Dendritic cell treated with granulocyte-macrophage colony-stimulating factor and Interleukin-4, amounts not matched to agents 40 ng/mL and 50 ng/mL, for 4 days (primary cell): ENCODE results near the gene ZNF143.
"Not testable (repeated sequence)": the region's sequence is repeated elsewhere in the genome, so short reads cannot be mapped to it uniquely, and the experiment has no call there.

Experiments
- H3K27ac Mint-ChIP-seq: one replicate; pipeline ENCODE4 v1.8.0; 2022; ENCODE audit warnings: mild to moderate bottlenecking, mixed read lengths
- H3K27me3 Mint-ChIP-seq: one replicate; pipeline ENCODE4 v1.8.0; 2022; ENCODE audit warnings: mild to moderate bottlenecking, mixed read lengths
- H3K36me3 Mint-ChIP-seq: one replicate; pipeline ENCODE4 v1.8.0; 2022; ENCODE audit warnings: low read depth, mixed read lengths
- H3K4me1 Mint-ChIP-seq: one replicate; pipeline ENCODE4 v1.8.0; 2022; ENCODE audit warnings: low read depth, mixed read lengths
- H3K4me3 Mint-ChIP-seq: one replicate; pipeline ENCODE4 v1.8.0; 2022; ENCODE audit warnings: mild to moderate bottlenecking, moderate library complexity, mixed read lengths
- H3K9me3 Mint-ChIP-seq: one replicate; pipeline ENCODE4 v1.8.0; 2022; ENCODE audit warnings: mixed read lengths
- intact Hi-C: fragments of 100-400 bp; cut with micrococcal nuclease; formaldehyde crosslinking; loops from one replicate; pipeline ENCODE4 v1.15.0; 2022

ZNF143 gene

GRCh38 chr11:9514576-9514975 lies 53.8 kb downstream of the ZNF143 start:
- H3K9me3 Mint-ChIP-seq = not testable (repeated sequence)

GRCh38 chr11:9516113-9516512 lies 55.3 kb downstream of the ZNF143 start:
- Mint-ChIP-seq H3K36me3 (peaks cover 83% of the 10 kb centered on the region), H3K4me3 (no peak overlapping the region), H3K4me1 (peaks cover 18% of the 10 kb centered on the region), H3K27ac (no peak overlapping the region), H3K9me3 (no peaks in the 10 kb centered on the region), H3K27me3 (no peaks in the 10 kb centered on the region)
- intact Hi-C loops = no loop called here

More at GRCh38 chr11:9514576-9514975, 53.8 kb downstream of the ZNF143 start:
- H3K27ac Mint-ChIP-seq, intact Hi-C loops, H3K27me3 Mint-ChIP-seq, H3K4me3 Mint-ChIP-seq: not testable (repeated sequence)
- Mint-ChIP-seq H3K36me3 (peaks cover 94% of the 10 kb centered on the region), H3K4me1 (peaks cover 21% of the 10 kb centered on the region)

- H3K27ac Mint-ChIP-seq = no peak overlapping the region
These were observed 58.1 kb downstream of the ZNF143 start for GRCh38 chr11:9518835-9519410.

DNA sequence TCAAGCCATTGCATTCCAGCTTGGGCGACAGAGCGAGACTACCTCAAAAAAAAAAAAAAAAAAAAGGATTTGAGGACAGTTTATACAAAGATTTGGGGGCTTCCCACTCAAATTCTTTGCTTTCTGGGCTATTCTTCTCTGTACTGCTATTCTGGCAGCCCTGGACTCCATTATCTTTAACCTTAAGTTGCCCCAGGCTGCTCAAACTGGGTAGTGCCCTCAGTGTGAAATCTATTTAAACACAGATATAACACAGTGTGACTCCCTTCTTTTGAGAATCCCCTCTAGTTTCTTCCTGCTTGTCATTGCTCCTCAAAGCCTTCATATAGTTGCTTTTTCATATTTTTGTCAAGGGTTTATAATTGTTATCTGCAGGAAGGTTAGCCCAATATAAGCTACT lies 63.2 kb downstream of the ZNF143 start:
- H3K36me3 Mint-ChIP-seq = peaks cover 79% of the 10 kb centered on the region
- intact Hi-C loops = no loop called here
- H3K27me3 Mint-ChIP-seq = no peaks in the 10 kb centered on the region
- no peak overlapping the region for H3K27ac Mint-ChIP-seq
- no peaks in the 10 kb centered on the region for H3K9me3 Mint-ChIP-seq
- H3K4me1 Mint-ChIP-seq = no peaks in the 10 kb centered on the region
- no peak overlapping the region for H3K4me3 Mint-ChIP-seq

More at GRCh38 chr11:9518835-9519410, 58.1 kb downstream of the ZNF143 start:
- H3K27me3 Mint-ChIP-seq = no peaks in the 10 kb centered on the region
- H3K4me1 Mint-ChIP-seq = peaks cover 8% of the 10 kb centered on the region
- intact Hi-C loops = no loop called here
- no peak overlapping the region for H3K4me3 Mint-ChIP-seq
- peaks cover 78% of the 10 kb centered on the region for H3K36me3 Mint-ChIP-seq
- H3K9me3 Mint-ChIP-seq = no peaks in the 10 kb centered on the region

DNA sequence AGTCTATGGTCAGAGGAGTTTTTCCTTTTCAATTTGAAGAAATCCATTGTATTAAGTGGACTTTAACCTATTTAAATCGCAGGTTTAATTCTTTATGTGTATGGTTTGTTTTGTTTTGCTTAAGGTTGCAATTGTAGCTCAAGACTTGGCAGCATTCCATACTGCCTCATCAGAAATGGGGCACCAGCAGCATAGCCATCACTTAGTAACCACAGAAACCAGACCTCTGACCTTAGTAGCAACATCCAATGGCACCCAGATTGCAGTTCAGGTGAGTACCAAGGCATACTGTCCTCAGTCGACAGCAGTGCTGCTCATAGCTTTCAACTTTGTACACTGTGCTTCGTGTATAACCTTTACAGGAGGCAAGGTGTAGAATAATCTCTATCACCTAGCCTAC lies 64.3 kb downstream of the ZNF143 start:
- H3K27ac Mint-ChIP-seq = no peak overlapping the region
- no peak overlapping the region for H3K4me3 Mint-ChIP-seq
- peaks cover 77% of the 10 kb centered on the region for H3K36me3 Mint-ChIP-seq
- no peaks in the 10 kb centered on the region for H3K27me3 Mint-ChIP-seq
- H3K4me1 Mint-ChIP-seq = no peaks in the 10 kb centered on the region
- no peaks in the 10 kb centered on the region for H3K9me3 Mint-ChIP-seq
- intact Hi-C loops = no loop called here

DNA sequence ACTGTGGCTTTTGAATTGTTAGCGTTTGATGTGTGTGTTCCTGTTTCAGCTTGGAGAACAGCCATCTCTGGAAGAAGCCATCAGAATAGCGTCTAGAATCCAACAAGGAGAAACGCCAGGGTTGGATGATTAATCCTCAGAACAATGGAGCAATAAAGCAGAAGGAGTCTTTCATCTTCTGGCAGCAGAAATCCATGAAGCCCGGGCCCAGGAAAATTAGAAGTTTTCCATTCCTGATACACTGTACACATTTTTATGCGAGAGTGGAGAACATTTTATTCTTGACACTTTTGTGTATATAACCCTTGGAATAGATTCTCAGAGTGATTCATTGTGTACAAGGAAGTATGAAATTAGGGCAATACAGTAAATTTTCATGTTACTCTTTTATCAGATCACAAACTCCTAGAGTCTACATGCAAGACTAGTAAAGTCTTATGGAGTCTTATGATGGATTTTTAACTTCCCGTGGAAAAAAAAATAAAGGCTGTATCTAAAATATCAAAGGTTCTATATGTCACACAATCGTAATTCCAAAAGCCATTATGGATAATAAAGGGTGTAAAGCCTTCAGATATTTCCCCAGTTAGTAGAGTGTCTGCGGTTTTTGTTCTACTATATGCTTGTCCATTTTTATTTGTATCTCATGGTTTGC lies 66.8 kb downstream of the ZNF143 start:
- Mint-ChIP-seq H3K36me3 (peaks cover 59% of the 10 kb centered on the region), H3K4me1 (no peaks in the 10 kb centered on the region), H3K4me3 (no peak overlapping the region), H3K27me3 (no peaks in the 10 kb centered on the region), H3K27ac (no peak overlapping the region), H3K9me3 (no peaks in the 10 kb centered on the region)
- intact Hi-C loops = no loop called here

- no peak overlapping the region for H3K27ac Mint-ChIP-seq
- H3K9me3 Mint-ChIP-seq = no peaks in the 10 kb centered on the region
- H3K4me1 Mint-ChIP-seq = no peaks in the 10 kb centered on the region
- no peaks in the 10 kb centered on the region for H3K27me3 Mint-ChIP-seq
- intact Hi-C loops = no loop called here
- H3K4me3 Mint-ChIP-seq = no peak overlapping the region
- H3K36me3 Mint-ChIP-seq = peaks cover 54% of the 10 kb centered on the region
These were observed 67.3 kb downstream of the ZNF143 start for GRCh38 chr11:9528136-9528501.

DNA sequence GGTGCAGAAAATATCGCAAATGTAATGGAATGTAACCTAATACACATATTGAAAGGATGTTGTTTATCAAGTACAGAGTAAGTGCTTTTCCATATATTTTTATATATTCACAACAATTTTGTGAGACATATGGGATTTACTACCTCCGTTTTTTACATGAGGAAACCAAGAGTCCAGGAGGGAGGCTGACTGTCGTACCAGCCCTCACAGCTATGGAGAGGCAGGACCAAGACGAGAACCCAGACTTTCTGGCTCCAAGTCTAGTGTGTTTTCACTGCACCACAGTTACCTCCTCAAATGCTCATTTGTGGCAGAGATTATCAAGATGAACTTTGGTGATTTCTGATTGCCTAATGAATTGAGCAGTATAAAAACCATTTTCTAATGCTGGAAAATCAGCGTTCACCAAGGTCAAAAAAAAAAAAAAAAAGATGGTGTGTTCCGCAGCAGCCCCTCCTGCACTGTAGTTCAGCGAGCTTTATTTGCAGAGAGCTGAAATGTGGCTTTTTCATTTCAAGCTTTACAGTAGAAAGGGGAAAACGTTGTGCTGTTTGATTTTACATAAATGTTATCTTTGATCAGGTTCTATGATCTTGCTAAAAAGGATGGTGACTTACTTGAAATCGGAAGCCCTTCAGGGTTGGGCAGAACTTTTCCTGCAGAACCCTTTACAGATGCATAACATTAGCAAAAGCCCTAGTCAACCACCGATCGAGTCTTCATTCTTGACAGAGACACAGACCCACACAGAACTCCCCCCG lies 67.9 kb downstream of the ZNF143 start:
- H3K36me3 Mint-ChIP-seq = peaks cover 50% of the 10 kb centered on the region
- no peak overlapping the region for H3K4me3 Mint-ChIP-seq
- H3K4me1 Mint-ChIP-seq = no peaks in the 10 kb centered on the region
- intact Hi-C loops = no loop called here
- H3K27ac Mint-ChIP-seq = no peak overlapping the region
- no peaks in the 10 kb centered on the region for H3K27me3 Mint-ChIP-seq
- H3K9me3 Mint-ChIP-seq = no peaks in the 10 kb centered on the region

DNA sequence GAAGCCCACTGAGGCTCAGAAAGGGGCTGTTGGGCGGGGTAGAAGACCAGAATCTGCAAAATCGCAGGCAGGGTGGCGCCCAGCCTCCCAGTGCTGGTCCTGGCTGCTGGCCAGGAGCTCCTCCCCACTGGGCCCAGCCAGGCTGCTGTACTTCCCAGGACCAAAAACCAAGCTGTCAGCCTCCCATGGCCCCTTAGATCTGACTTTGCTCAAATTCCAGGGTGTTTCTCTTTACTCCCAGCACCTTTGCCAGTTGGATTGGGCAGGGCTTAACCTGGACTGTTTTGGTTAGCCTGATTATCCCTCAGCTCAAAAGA lies 68.5 kb downstream of the ZNF143 start:
- no peak overlapping the region for H3K27ac Mint-ChIP-seq
- H3K4me1 Mint-ChIP-seq = no peaks in the 10 kb centered on the region
- no peaks in the 10 kb centered on the region for H3K27me3 Mint-ChIP-seq
- no peaks in the 10 kb centered on the region for H3K9me3 Mint-ChIP-seq
- peaks cover 47% of the 10 kb centered on the region for H3K36me3 Mint-ChIP-seq
- no peak overlapping the region for H3K4me3 Mint-ChIP-seq
- intact Hi-C loops = no loop called here

DNA sequence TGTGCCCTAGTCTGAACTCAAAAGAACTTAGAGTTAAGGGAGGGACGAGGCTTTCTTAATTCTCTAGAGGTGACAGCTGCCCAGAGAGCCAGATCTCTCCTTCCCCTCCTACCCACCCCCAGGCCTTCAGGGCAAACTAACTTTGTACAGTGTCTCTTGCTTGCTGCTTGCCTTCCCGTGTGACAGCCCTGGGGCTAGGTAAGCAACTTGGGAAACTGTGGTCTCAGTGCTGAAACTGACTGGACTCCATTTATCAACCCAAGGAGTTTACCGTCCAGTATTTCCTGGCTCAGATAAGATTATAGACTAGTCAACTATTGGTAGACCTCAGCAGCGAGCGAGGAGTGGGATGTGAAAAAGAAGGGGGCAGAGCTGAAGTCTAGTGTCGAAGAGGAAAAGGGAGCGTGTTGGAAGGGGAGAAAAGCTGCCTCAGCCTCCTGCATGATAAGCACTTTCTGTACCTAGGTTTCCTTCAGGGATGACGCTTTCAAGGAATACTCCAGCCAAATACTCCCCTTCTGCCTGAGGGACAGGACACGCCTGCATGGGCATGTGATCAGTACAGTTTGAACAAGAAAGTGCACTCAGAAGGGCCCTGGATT lies 69.3 kb downstream of the ZNF143 start:
- no peaks in the 10 kb centered on the region for H3K4me1 Mint-ChIP-seq
- intact Hi-C loops = no loop called here
- H3K27ac Mint-ChIP-seq = no peak overlapping the region
- H3K36me3 Mint-ChIP-seq = peaks cover 38% of the 10 kb centered on the region
- H3K27me3 Mint-ChIP-seq = no peaks in the 10 kb centered on the region
- H3K4me3 Mint-ChIP-seq = no peak overlapping the region
- H3K9me3 Mint-ChIP-seq = no peaks in the 10 kb centered on the region

DNA sequence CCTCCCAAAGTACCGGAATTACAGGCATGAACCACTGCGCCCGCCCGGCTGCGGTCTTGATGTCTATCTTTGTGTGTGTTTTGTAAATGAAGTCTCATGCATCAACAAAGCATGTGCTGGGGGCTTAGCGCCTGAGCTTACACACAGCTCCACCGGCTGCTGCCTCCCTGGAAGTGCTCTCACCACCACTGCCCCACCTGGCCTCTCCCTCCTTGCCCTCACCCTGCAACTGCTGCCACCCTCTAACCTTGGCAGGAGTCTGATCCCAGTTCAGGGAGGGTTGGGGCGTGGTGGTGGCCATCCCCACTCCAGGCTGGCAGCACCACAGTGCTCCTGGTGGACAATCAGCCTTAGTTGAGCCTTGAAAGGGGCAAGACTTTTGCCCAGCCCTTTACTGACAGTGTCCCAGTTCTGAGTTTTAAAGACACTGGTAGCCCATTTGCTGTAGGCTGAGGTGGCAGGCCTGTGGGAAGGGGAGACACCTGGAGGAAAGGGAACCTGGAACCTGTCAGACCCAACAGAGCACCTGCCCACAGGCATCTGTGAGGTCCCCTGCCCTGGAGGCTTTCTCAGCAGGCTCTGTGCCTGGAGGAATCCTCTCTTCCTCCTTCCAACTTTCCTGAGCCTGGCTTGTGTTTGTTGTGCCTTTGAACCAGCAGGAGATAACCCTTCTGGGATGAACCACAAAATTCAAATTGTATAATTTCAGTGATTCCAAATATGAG lies 70.3 kb downstream of the ZNF143 start:
- Mint-ChIP-seq H3K9me3 (no peaks in the 10 kb centered on the region), H3K4me3 (no peak overlapping the region), H3K36me3 (peaks cover 29% of the 10 kb centered on the region), H3K27me3 (no peaks in the 10 kb centered on the region), H3K4me1 (no peaks in the 10 kb centered on the region), H3K27ac (no peak overlapping the region)
- intact Hi-C loops = no loop called here

DNA sequence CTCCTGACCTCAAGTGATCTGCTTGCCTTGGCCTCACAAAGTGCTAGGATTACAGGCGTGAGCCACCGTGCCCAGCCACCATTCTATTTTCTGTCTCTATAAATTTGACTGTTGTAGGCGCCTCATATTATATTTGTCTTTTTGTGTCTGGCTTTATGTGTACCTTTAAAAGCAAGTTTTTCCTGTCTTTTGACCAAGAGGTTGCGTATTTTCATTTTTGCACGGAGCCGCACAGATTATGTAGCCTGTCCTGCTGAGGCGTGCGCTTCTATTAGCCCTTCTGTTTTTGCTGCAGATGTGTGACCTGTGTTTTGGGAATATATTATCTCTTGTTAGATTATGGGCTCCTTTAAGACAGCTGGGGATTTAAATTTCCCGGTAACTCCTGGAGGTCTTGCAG lies 72.2 kb downstream of the ZNF143 start:
- Mint-ChIP-seq H3K36me3 (peaks cover 10% of the 10 kb centered on the region), H3K4me3 (no peak overlapping the region), H3K4me1 (no peaks in the 10 kb centered on the region), H3K27ac (no peak overlapping the region), H3K27me3 (no peaks in the 10 kb centered on the region), H3K9me3 (no peaks in the 10 kb centered on the region)
- intact Hi-C loops = no loop called here

DNA sequence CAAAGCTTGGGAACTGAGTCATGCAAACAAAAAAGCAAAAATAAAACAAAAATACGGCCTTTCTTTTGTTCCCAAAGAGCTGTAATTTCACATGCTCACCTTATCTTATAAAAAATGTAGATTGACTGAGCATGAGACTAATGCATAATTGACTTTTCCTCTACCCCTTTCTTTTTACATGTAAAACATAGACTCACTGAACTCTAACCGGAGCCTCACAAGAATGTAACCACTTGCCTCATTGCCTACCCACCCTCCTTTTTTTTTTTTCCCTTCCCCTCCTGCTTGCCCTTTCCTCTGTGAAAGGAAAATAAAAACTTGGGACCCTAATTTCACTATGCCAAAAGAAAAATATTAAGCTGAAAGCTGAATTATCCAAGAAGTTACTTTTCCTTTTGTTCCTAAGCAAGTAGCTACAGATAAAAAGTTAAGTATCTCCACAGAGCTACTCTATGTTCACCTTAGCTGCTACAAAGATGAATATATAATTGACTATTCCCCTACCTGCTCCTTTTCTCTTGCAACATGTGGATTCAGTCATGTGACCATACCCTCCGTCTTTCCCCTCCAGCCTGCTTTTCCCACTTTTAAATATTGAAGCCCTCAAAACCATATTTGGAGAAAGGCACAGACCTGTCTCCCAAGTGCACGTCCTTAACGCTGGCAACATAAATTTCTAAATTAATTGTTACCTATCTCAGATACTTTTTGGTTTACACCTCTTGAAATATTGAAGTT lies 73.1 kb downstream of the ZNF143 start:
- intact Hi-C loops = no loop called here
- H3K9me3 Mint-ChIP-seq = no peaks in the 10 kb centered on the region
- H3K4me1 Mint-ChIP-seq = no peaks in the 10 kb centered on the region
- no peak overlapping the region for H3K4me3 Mint-ChIP-seq
- no peak overlapping the region for H3K27ac Mint-ChIP-seq
- H3K36me3 Mint-ChIP-seq = peaks cover 5% of the 10 kb centered on the region
- H3K27me3 Mint-ChIP-seq = no peaks in the 10 kb centered on the region
